Stimulated activated memory B cell treated with anti-CD40 and anti-IgM and Interleukin-4, amounts not matched to agents 10 μg/mL and 1 μg/mL and 100 μg/mL, for 72 hours (primary cell): ENCODE data around the gene MICOS13.
"Not testable (repeated sequence)": the region's sequence is repeated elsewhere in the genome, so short reads cannot be mapped to it uniquely, and the experiment has no call there.

Experiments
- ATAC-seq: fragments of 150-1000 bp; cut with Tn5 transposase; 2 replicates; pipeline ENCODE4 v1.10.0; 2021
- H3K27ac Mint-ChIP-seq: one replicate; pipeline ENCODE4 v1.8.0; 2022; ENCODE audit warnings: mild to moderate bottlenecking, mixed read lengths
- H3K27me3 Mint-ChIP-seq: one replicate; pipeline ENCODE4 v1.8.0; 2022; ENCODE audit warnings: mixed read lengths
- H3K36me3 Mint-ChIP-seq: one replicate; pipeline ENCODE4 v1.8.0; 2022; ENCODE audit warnings: mixed read lengths
- H3K4me1 Mint-ChIP-seq: one replicate; pipeline ENCODE4 v1.8.0; 2022; ENCODE audit warnings: mixed read lengths
- H3K4me3 Mint-ChIP-seq: one replicate; pipeline ENCODE4 v1.8.0; 2022; ENCODE audit warnings: mild to moderate bottlenecking, moderate library complexity, mixed read lengths
- H3K9me3 Mint-ChIP-seq: one replicate; pipeline ENCODE4 v1.8.0; 2022; ENCODE audit warnings: mixed read lengths

Gene MICOS13

DNA sequence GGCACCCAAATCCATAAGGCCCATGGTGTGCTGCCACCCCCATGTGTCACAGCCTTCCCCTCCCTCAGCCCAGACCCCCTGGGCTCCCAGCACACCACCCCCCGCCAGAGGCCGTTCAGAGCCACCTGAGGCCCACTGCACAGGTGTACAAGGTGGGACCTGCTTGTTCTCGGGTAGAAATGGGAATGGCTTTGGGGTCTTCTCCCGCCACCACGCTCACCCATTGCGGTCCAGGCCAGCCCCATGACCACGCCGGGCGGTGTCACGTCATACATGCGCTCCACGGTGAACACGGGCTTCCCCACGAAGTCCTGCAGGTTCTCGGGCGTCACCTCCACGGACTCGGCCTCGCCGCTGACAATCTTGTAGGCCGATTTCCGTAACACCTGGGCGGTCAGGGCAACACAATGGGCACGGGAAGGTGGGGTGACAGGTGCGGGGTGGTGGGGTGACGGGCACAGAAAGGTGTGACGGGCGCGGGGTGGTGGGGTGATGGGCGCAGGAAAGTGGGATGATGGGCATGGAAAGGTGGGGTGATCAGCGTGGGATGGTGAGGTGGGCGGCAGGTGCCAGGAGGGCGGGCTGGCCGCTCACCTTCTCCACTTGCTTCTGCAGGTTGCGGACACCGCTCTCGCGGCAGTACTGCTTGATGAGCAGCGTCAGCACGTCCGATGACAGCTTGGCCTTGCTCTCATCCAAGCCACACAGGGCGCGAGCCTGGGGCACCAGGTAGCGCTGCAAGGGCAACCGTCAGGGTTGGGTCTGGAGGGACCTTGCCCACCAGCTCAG lies 14.0 kb upstream of the MICOS13 start:
- Mint-ChIP-seq H3K4me3 (no peak overlapping the region), H3K9me3 (no peaks in the 10 kb centered on the region), H3K36me3 (peaks cover 60% of the 10 kb centered on the region), H3K27me3 (no peaks in the 10 kb centered on the region), H3K4me1 (peaks cover 70% of the 10 kb centered on the region), H3K27ac (peak overlapping the region; percentile 53)
- ATAC-seq: no peak

- Mint-ChIP-seq H3K4me1 (peaks cover 62% of the 10 kb centered on the region), H3K9me3 (no peaks in the 10 kb centered on the region), H3K4me3 (peak overlapping the region; percentile 96), H3K27ac (peak overlapping the region; percentile 97), H3K36me3 (peaks cover 52% of the 10 kb centered on the region), H3K27me3 (no peaks in the 10 kb centered on the region)
- no peak for ATAC-seq
These were observed 13.2 kb upstream of the MICOS13 start for GRCh38 chr19:5693195-5694166.

GRCh38 chr19:5692723-5693194 lies 12.4 kb upstream of the MICOS13 start:
- H3K27me3 Mint-ChIP-seq: no peaks in the 10 kb centered on the region
- no peaks in the 10 kb centered on the region for H3K9me3 Mint-ChIP-seq
- no peak for ATAC-seq
- H3K4me1 Mint-ChIP-seq: peaks cover 62% of the 10 kb centered on the region
- H3K4me3 Mint-ChIP-seq: peak overlapping the region; percentile 96
- H3K27ac Mint-ChIP-seq: peak overlapping the region; percentile 97
- H3K36me3 Mint-ChIP-seq: peaks cover 52% of the 10 kb centered on the region

GRCh38 chr19:5691822-5692722 lies 11.8 kb upstream of the MICOS13 start:
- Mint-ChIP-seq H3K27me3 (no peaks in the 10 kb centered on the region), H3K36me3 (peaks cover 47% of the 10 kb centered on the region), H3K9me3 (no peaks in the 10 kb centered on the region), H3K4me1 (peaks cover 56% of the 10 kb centered on the region), H3K4me3 (peak overlapping the region; percentile 96), H3K27ac (peak overlapping the region; percentile 97)
- ATAC-seq: no peak

- no peaks in the 10 kb centered on the region for H3K9me3 Mint-ChIP-seq
- no peak for ATAC-seq
- H3K4me1 Mint-ChIP-seq: peaks cover 55% of the 10 kb centered on the region
- peak overlapping the region; percentile 96 for H3K4me3 Mint-ChIP-seq
- H3K27ac Mint-ChIP-seq: peak overlapping the region; percentile 97
- H3K27me3 Mint-ChIP-seq: no peaks in the 10 kb centered on the region
- H3K36me3 Mint-ChIP-seq: peaks cover 42% of the 10 kb centered on the region
These were observed 10.9 kb upstream of the MICOS13 start for GRCh38 chr19:5690955-5691821.

DNA sequence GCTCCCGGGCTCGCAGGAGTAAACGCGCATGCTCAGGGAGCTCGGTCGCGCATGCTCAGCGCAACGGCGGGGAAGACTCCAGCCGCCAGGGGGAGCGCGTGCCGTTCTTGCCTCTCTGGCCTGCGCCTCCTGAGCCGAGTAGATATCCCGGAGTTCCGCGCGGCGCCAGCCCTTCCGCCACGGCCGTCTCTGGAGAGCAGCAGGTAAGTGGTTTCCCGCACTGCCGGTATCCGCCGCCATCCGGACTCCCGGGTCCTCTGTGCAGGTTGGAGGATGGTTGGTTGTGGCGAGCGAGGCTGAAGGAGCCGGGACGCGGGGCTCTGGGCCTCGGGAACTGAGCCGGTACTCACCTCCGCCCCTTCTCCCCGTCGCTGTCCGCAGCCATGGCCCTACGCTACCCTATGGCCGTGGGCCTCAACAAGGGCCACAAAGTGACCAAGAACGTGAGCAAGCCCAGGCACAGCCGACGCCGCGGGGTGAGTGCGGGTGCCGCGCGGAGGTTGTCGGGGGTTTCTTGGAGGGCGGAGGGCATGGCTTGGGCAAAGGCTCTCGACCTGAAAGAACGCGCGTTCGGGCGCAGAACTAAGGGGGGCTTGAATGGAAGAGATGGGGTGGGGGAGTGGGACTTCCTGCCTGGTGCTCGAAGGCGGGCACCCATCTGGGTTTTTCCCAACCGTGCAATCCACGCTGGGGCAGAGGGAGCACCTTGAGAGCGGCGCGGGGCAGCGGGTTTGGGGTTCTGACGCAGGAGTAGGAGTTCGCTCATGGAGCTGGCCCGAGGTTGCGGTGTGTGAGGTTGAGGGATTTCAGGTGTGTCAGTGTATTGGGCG lies 10.0 kb upstream of the MICOS13 start, which contains the start of gene RPL36:
RPL36 (plus strand) TSS at position 171 of the 830 bp plus-strand sequence; CDS start at position 384, 213 bp downstream.
- Mint-ChIP-seq H3K4me3 (peak within 1 kb of the TSS; percentile 96), H3K36me3 (peaks cover 42% of the 10 kb centered on the region), H3K27ac (peak within 1 kb of the TSS; percentile 97), H3K9me3 (no peaks in the 10 kb centered on the region), H3K4me1 (peaks cover 54% of the 10 kb centered on the region), H3K27me3 (no peaks in the 10 kb centered on the region)
- ATAC-seq: peak; percentile 75

DNA sequence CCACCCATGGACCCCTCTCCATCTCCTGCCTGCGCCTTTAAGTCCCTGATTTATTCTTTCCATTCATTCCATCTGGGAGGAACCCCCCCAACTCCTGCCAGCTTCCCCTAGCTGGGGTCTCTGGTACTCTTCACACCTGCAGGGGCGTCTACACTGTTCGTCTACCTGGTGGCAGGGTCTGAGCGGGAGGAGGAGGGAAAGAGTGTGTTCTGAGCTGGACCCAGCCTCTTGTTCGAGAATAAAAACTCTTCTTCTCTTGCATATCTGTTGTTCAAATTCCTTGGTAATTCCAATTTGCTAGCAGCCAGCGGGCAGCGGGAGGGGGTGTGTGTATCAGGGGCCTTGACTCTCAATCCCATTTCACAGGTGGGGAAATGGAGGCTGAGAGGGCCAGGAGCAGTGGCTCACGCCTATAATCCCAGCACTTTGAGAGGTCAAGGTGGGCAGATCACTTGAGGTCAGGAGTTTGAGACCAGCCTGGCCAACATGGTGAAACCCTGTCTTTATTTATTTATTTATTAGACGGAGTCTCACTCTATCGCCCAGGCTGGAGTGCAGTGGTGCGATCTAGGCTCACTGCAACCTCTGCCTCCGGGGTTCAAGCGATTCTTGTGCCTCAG lies 8.1 kb upstream of the MICOS13 start:
- Mint-ChIP-seq H3K27ac (peak overlapping the region; percentile 22), H3K4me3 (peak overlapping the region; percentile 67), H3K36me3 (peaks cover 24% of the 10 kb centered on the region), H3K4me1 (peaks cover 39% of the 10 kb centered on the region)
- not testable (repeated sequence) for H3K27me3 Mint-ChIP-seq, H3K9me3 Mint-ChIP-seq, ATAC-seq

- H3K36me3 Mint-ChIP-seq: peaks cover 16% of the 10 kb centered on the region
- peaks cover 31% of the 10 kb centered on the region for H3K4me1 Mint-ChIP-seq
- no peaks in the 10 kb centered on the region for H3K9me3 Mint-ChIP-seq
- peak overlapping the region; percentile 89 for H3K27ac Mint-ChIP-seq
- peak overlapping the region; percentile 83 for H3K4me3 Mint-ChIP-seq
- H3K27me3 Mint-ChIP-seq: no peaks in the 10 kb centered on the region
- ATAC-seq: no peak
These were observed 7.3 kb upstream of the MICOS13 start for GRCh38 chr19:5687360-5688198.

DNA sequence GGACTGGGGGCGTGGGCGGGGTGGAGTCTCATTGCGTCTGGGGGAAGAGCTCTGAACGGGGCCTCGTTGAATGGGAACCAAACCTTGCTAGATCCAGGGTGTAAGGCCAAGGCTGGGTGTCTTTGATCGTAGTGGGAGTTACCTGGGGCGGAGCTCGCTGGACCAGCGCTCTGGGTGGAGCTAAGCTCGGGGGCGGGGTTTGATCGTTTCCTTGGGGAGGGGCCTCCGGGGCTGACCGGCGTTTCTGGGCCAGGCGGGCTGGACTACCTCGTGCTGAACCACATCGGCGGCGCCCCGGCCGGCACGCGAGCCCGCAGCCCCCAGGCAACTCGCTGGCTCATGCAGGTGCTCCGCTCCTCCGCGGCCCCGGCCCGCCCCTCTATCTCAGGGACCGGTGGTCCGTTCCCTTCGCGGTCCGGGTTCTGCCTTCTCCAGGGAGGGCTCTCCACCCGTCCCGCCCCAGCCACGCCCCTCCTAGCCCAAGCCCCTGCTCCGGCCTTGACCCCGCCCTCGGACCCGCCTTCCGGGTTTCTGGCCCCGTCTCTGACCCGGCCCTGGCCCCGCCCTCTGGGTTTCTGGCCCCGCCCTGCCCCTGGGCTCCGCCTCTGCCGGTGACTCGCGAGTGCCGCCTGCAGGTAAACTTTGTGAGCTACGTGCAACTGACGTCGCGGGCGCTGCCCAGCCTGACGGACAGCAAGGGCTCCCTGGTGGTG lies 6.5 kb upstream of the MICOS13 start:
- peak; percentile 84 for ATAC-seq
- Mint-ChIP-seq H3K36me3 (peaks cover 11% of the 10 kb centered on the region), H3K4me3 (peak overlapping the region; percentile 83), H3K27ac (peak overlapping the region; percentile 89), H3K27me3 (no peaks in the 10 kb centered on the region), H3K4me1 (peaks cover 33% of the 10 kb centered on the region), H3K9me3 (no peaks in the 10 kb centered on the region)

GRCh38 chr19:5686326-5686646 lies 6.0 kb upstream of the MICOS13 start:
- Mint-ChIP-seq H3K36me3 (peaks cover 11% of the 10 kb centered on the region), H3K4me1 (peaks cover 38% of the 10 kb centered on the region), H3K27ac (peak overlapping the region; percentile 89), H3K4me3 (peak overlapping the region; percentile 83), H3K9me3 (peaks cover 4% of the 10 kb centered on the region), H3K27me3 (no peaks in the 10 kb centered on the region)
- ATAC-seq: no peak

- ATAC-seq: no peak
- H3K27ac Mint-ChIP-seq: no peak overlapping the region
- H3K4me3 Mint-ChIP-seq: no peak overlapping the region
- H3K4me1 Mint-ChIP-seq: peaks cover 27% of the 10 kb centered on the region
- H3K36me3 Mint-ChIP-seq: no peaks in the 10 kb centered on the region
- peaks cover 5% of the 10 kb centered on the region for H3K9me3 Mint-ChIP-seq
- no peaks in the 10 kb centered on the region for H3K27me3 Mint-ChIP-seq
These were observed 4.5 kb upstream of the MICOS13 start for GRCh38 chr19:5684694-5685430.
